K562 (cell line): ENCODE measurements around the gene CTSD. TPM values are rescaled to one million over a fixed set of nuclear protein-coding genes. Genes with fewer than 3 reads are reported as not detected.
A peak's percentile ranks its signal among the peaks of the same experiment; 100 is the strongest.

Experiments used
- BRD4 ChIP-seq: fragments of 200-600 bp; sonication (generic); IDR thresholded peaks from 2 replicates; pipeline ENCODE4 v1.6.1; 2017; ENCODE audit warnings: inconsistent platforms
- BRD9 ChIP-seq: fragments of 450-650 bp; IDR thresholded peaks from 2 replicates; pipeline ENCODE4 v1.6.1; 2018; ENCODE audit warnings: low read depth; ENCODE audit not compliant: partially characterized antibody
- CBX1 ChIP-seq: sonication (generic); IDR thresholded peaks from 2 replicates; pipeline ENCODE4 v1.6.1; 2016; ENCODE audit warnings: antibody characterized with exemption, low read depth, mild to moderate bottlenecking
- CREBBP ChIP-seq: IDR thresholded peaks from one replicate; pipeline ENCODE4 v1.6.1; 2012; ENCODE audit warnings: low read depth, mild to moderate bottlenecking, control low read depth, inconsistent platforms, low read length
- E2F1 ChIP-seq: sonication (generic); formaldehyde crosslinking; IDR thresholded peaks from 2 replicates; pipeline ENCODE4 v1.8.1; 2023; ENCODE audit warnings: mild to moderate bottlenecking, missing genetic modification reagents, moderate library complexity
- HDAC3 ChIP-seq: fragments of 450-650 bp; IDR thresholded peaks from 2 replicates; pipeline ENCODE4 v1.6.1; 2018; ENCODE audit warnings: borderline replicate concordance, mild to moderate bottlenecking, moderate library complexity; ENCODE audit not compliant: partially characterized antibody
- HEY1 ChIP-seq: fragments of 250-450 bp; sonication (Bioruptor Pico); IDR thresholded peaks from 2 replicates; pipeline ENCODE4 v1.5.0; 2020; ENCODE audit warnings: mild to moderate bottlenecking, moderate library complexity, borderline replicate concordance
- MLLT1 ChIP-seq, 2 experiments: fragments of 450-650 bp; IDR thresholded peaks; 2 replicates each; pipeline ENCODE4 v1.6.1; 2016
- MTA2 ChIP-seq: fragments of 450-650 bp; IDR thresholded peaks from 2 replicates; pipeline ENCODE4 v1.6.1; 2016; ENCODE audit warnings: low read depth
- MXI1 ChIP-seq: IDR thresholded peaks from 2 replicates; pipeline ENCODE4 v1.6.1; 2011; ENCODE audit warnings: low read depth, mild to moderate bottlenecking, improper control_type of control experiment, low read length
- NFE2L1 ChIP-seq: fragments of 450-650 bp; IDR thresholded peaks from 2 replicates; pipeline ENCODE4 v1.6.1; 2016; ENCODE audit warnings: missing genetic modification characterization, low read depth, mild to moderate bottlenecking, missing compliant biosample characterization, moderate library complexity, borderline replicate concordance
- PBX2 ChIP-seq, 2 experiments: IDR thresholded peaks in 1 of 2; conservative IDR thresholded peaks in 1 of 2; 2 replicates each; pipeline ENCODE4 v1.6.1; 2016; ENCODE audit warnings: low read depth in 2 of 2, mild to moderate bottlenecking in 1 of 2, missing compliant biosample characterization in 1 of 2, missing genetic modification characterization in 1 of 2, moderate library complexity in 1 of 2
- SAFB ChIP-seq: fragments of 200-400 bp; formaldehyde crosslinking; IDR thresholded peaks from 2 replicates; pipeline ENCODE4 v1.6.1; 2017; ENCODE audit warnings: low read depth, low read length, borderline replicate concordance
- SIN3A ChIP-seq, 2 experiments: fragments of 150-350 bp in 1 of 2; IDR thresholded peaks; 2 replicates each; pipeline ENCODE4 v1.6.1; 2011 to 2016; ENCODE audit warnings: borderline replicate concordance in 2 of 2, low read depth in 2 of 2, low read length in 2 of 2, mild to moderate bottlenecking in 2 of 2, moderate library complexity in 2 of 2; ENCODE audit not compliant: control insufficient read depth in 1 of 2
- SMAD4 ChIP-seq: fragments of 250-450 bp; sonication (Bioruptor Pico); conservative IDR thresholded peaks from 2 replicates; pipeline ENCODE4 v1.8.0; 2021; ENCODE audit warnings: inconsistent platforms, mild to moderate bottlenecking, moderate library complexity
- SP1 ChIP-seq: sonication (generic); formaldehyde crosslinking; IDR thresholded peaks from 2 replicates; pipeline ENCODE4 v1.8.1; 2022; ENCODE audit warnings: mild to moderate bottlenecking, missing genetic modification reagents
- TAF7 ChIP-seq: fragments of 450-650 bp; IDR thresholded peaks from 2 replicates; pipeline ENCODE4 v1.6.1; 2016; ENCODE audit warnings: missing genetic modification characterization, missing compliant biosample characterization
- ZKSCAN1 ChIP-seq: fragments of 150-350 bp; IDR thresholded peaks from 2 replicates; pipeline ENCODE4 v1.6.1; 2016; ENCODE audit warnings: low read depth, low read length
- ZNF239 ChIP-seq: fragments of 250-450 bp; sonication (Bioruptor Pico); IDR thresholded peaks from 2 replicates; pipeline ENCODE4 v1.4.0; 2020; ENCODE audit warnings: mild to moderate bottlenecking
- ZNF507 ChIP-seq: conservative IDR thresholded peaks from 2 replicates; pipeline ENCODE4 v1.6.1; 2017; ENCODE audit warnings: missing genetic modification characterization, missing compliant biosample characterization
- ZNF655 ChIP-seq: fragments of 250-450 bp; sonication (Bioruptor Pico); IDR thresholded peaks from 2 replicates; pipeline ENCODE4 v1.5.0; 2021
- polyA plus RNA-seq, 8 experiments: library from polyadenylated mRNA; depleted of rRNA in 4 of 8; stranded (reverse) in 5 of 8; unstranded in 3 of 8; fragments of >200 nt; fragmentation: Nextera tagmentation in 2 of 8; fragmentation: Illumina TruSeq in 1 of 8; extraction: Ambion mirVana in 2 of 8; extraction: Trizol in 1 of 8; gene quantifications; 2 replicates each; pipeline versions ENCODE4 v1.2.1 to v1.2.3, GENCODE V29; 2011 to 2014; ENCODE audit warnings: inconsistent platforms in 1 of 8, missing spikeins in 1 of 8
- total RNA-seq, 7 experiments: library from RNA; depleted of rRNA in 6 of 7; stranded (reverse); fragments of >200 nt in 6 of 7; fragmentation: Illumina TruSeq in 2 of 7; extraction: Trizol in 2 of 7; gene quantifications; 2 replicates each; pipeline versions ENCODE4 v1.2.1 to v1.2.3, GENCODE V29; 2011 to 2021; ENCODE audit warnings: low replicate concordance in 1 of 7

CTSD gene
- total and polyA plus RNA-seq, 9 of the 15 experiments (the other 6 are each of a cell fraction or from before 2014, with no cell fraction given): 1.0 to 112 (median 40.9) TPM

- no peak for TF ChIP-seq E2F1 (CRISPR knock-in tag)
- TF ChIP-seq ZNF655 (CRISPR knock-in tag): no peak
- no peak for TF ChIP-seq NFE2L1 (tag)
- TF ChIP-seq MTA2: no peak
- TF ChIP-seq PBX2 (CRISPR knock-in tag; IDR thresholded peaks at IDR 0.05; ENCODE audit: low read depth): no peak
- TF ChIP-seq PBX2 (tag; conservative IDR thresholded peaks at IDR 0.05; ENCODE audit: low read depth): peak; percentile 94
- TF ChIP-seq HDAC3: no peak
- no peak for TF ChIP-seq TAF7 (tag)
- no peak for TF ChIP-seq ZNF239 (CRISPR knock-in tag)
- TF ChIP-seq HEY1: 0 out of 2 replicates have a peak, but pooled peaks have one; percentile 78
- TF ChIP-seq CBX1: no peak
- TF ChIP-seq MXI1: no peak
- TF ChIP-seq SP1 (CRISPR knock-in tag): no peak
- no peak for TF ChIP-seq CREBBP
- TF ChIP-seq BRD9: no peak
- TF ChIP-seq SMAD4: peak; percentile 82
- TF ChIP-seq MLLT1 (IDR thresholded peaks at IDR 0.05): peak in 1 of 2 experiments; percentile 24; a peak in 1 of 4 replicates
- TF ChIP-seq ZKSCAN1: no peak
- no peak for TF ChIP-seq BRD4
- TF ChIP-seq ZNF507 (tag): no peak
- TF ChIP-seq SAFB: no peak
- TF ChIP-seq SIN3A (IDR thresholded peaks at IDR 0.05; ENCODE audit: borderline replicate concordance in 2 of 2, control insufficient read depth in 1 of 2, low read depth in 2 of 2, low read length in 2 of 2): no peak
Observed at GRCh38 chr11:1782831-1783724, 19.4 kb upstream of the CTSD start (continued).
